GM12865 (cell line): ENCODE results near the gene ADCY1.

Experiments used
- DNase-seq: peaks from one replicate; pipeline ENCODE4 v3.0.0; 2010; ENCODE audit warnings: low read depth
- H3K4me3 ChIP-seq: 2 replicates; pipeline ENCODE4 v1.5.1; 2011; ENCODE audit warnings: mild to moderate bottlenecking, low read depth, low read length, control low read depth
- TF ChIP-seq, protein P1 (sequence below): IDR thresholded peaks from 2 replicates; pipeline ENCODE4 v1.5.1; 2011; ENCODE audit warnings: low read length, control low read depth, low read depth, inconsistent platforms; ENCODE audit not compliant: insufficient read depth; ENCODE audit errors: missing control alignments

Gene ADCY1

DNA sequence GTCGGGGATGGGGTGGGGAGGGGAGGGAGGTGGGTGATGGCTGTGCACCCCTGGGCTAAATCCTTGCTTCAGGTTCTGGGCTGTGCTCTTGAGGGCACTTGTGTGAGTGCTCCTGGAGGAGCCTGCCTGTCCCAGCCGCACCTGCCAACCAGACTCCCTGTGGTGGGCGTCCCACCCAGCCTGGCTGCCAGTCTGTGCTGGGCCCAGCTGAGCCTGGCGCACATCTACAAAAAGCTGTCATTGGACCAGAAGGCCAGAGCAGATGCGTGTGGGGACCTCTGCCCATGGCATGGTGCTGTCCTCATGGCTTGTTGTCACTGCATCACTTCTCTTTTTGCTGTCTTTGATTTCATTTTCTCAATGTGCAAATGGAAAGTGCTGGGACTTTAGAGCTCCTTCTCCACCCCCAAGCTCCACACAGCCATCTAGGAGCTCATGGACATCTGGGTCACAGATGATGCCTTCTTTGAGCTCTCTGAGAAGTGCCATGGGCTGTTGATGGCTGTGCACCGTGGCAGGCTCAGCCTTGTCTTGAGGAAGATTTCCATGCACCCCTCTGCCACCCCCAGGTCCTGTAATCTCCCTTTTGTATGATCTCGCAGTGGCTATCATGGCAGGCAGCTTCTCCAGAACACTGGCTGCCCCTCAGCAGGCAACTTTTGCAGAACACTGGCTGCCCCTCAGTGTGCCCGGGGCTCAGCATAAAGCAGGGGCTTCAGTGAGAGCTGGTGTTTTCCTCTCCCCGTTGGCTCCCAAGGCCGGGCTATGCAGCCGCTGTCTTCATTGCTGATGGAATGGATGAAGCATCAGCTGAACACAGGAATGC, 83.9 kb downstream of the ADCY1 start:
- TF ChIP-seq, protein P1, sequence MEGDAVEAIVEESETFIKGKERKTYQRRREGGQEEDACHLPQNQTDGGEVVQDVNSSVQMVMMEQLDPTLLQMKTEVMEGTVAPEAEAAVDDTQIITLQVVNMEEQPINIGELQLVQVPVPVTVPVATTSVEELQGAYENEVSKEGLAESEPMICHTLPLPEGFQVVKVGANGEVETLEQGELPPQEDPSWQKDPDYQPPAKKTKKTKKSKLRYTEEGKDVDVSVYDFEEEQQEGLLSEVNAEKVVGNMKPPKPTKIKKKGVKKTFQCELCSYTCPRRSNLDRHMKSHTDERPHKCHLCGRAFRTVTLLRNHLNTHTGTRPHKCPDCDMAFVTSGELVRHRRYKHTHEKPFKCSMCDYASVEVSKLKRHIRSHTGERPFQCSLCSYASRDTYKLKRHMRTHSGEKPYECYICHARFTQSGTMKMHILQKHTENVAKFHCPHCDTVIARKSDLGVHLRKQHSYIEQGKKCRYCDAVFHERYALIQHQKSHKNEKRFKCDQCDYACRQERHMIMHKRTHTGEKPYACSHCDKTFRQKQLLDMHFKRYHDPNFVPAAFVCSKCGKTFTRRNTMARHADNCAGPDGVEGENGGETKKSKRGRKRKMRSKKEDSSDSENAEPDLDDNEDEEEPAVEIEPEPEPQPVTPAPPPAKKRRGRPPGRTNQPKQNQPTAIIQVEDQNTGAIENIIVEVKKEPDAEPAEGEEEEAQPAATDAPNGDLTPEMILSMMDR, result no peak
- no peak for DNase-seq
- no peak overlapping the region for H3K4me3 ChIP-seq

GRCh38 chr7:45658716-45659495, 84.7 kb downstream of the ADCY1 start:
- DNase-seq, result no peak
- TF ChIP-seq, protein P1, result no peak
- no peak overlapping the region for H3K4me3 ChIP-seq

- TF ChIP-seq, protein P1, result no peak
- H3K4me3 ChIP-seq, result no peak overlapping the region
- no peak for DNase-seq
Observed at GRCh38 chr7:45659496-45660139, 85.5 kb downstream of the ADCY1 start.

DNA sequence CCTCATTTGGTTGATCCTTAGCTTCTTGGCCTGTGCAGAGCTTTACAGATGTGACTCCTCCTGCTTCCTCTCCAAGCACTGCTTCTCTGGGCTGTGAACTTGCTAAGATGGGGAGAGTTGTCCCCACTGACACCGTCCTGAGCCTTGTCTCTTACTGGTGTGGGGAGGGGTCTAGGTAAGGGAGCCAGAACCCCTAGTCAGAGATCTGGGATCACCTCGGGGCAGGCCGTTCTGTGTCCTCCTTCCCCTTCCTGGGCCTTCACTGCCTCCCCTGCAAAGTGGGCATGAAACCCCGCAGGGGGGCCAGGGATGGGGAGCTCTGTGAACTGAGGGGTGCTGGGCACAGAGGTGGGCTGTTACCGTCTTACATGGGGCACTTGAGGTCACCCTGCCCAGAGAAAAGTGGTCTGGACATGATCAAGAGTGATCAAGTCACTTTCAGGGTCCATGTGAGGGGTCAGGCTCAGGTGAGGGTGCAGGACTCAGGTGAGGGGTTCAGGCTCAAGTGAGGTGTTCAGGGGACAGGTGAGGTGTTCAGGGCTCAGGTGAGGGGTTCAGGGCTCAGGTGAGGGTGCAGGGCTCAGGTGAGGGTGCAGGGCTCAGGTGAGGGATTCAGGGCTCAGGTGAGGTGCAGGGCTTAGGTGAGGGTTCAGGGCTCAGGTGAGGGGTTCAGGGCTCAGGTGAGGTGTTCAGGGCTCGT, 86.2 kb downstream of the ADCY1 start:
- H3K4me3 ChIP-seq, result no peak overlapping the region
- DNase-seq, result no peak
- TF ChIP-seq, protein P1, result no peak

DNA sequence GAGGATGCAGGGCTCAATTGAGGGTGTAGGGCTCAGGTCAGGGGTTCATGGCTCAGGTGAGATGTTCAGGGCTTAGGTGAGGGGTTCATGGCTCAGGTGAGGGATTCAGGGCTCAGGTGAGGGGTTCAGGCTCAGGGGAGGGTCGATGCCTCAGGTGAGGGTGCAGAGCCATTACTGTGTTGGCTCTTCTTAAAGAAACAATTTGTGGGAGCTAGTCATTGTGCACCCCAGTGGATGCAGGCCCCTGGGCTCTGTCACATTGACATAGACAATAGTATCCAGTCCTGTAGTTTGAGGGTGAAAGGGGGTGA, 86.7 kb downstream of the ADCY1 start:
- no peak for DNase-seq
- TF ChIP-seq, protein P1, result no peak
- H3K4me3 ChIP-seq, result no peak overlapping the region

- no peak overlapping the region for H3K4me3 ChIP-seq
- no peak for DNase-seq
- TF ChIP-seq, protein P1, result no peak
Observed at GRCh38 chr7:45661302-45661995, 87.3 kb downstream of the ADCY1 start.
